ENCODE measurements around the gene ARHGEF6.
A peak's percentile ranks its signal among the peaks of the same experiment; 100 is the strongest.
"Not testable (repeated sequence)": the region's sequence is repeated elsewhere in the genome, so short reads cannot be mapped to it uniquely, and the experiment has no call there.

Gene ARHGEF6

GRCh38 chrX:136780763-136781162 is at the start of gene ARHGEF6:
ARHGEF6 (minus strand) TSS chrX:136780932; CDS start chrX:136780882, 50 bp downstream.
- DNase-seq, result no peak

DNA sequence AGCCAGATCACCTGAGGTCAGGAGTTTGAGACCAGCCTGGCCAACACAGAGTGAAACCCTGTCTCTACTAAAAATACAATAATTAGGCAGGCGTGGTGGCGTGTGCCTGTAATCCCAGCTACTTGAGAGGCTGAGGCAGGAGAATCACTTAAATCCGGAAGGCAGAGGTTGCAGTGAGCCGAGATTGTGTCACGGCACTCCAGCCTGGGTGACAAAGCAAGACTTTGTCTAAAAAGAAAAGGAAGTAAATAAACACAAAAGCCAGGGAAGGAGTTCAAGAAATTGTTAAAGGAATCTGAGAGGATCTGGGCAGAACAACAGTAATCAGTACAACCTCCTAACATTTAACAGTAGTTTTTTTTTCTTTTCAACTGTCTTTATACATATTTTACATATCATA is 48.7 kb upstream of the ARHGEF6 start:
- no peak for DNase-seq

- no peak for DNase-seq
Observed at GRCh38 chrX:136828830-136829229, 48.1 kb upstream of the ARHGEF6 start.

- peak in 2 of 3 experiments; percentile 43 to 57 for DNase-seq
Observed at GRCh38 chrX:136827026-136827425, 46.3 kb upstream of the ARHGEF6 start.

GRCh38 chrX:136825771-136826170 is 45.0 kb upstream of the ARHGEF6 start:
- no peak for DNase-seq

DNA sequence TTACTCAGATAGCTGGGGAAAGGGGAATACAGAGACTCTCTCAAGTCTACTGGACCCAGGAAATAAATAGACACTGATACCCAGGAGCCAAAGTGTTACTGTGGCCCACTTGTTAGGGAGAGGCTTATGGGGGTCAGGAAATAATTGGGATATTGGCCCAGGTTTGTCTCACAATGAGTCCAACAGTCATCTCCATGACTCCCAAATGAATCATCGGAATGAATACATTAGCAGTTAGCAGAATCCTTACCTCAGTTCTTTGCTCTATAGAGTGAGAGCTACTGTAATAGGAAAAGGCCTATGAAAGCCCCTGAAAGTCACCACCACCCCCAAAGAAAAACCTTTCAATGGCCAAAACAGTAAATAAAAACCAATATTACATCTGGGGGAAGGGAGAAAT is 42.4 kb upstream of the ARHGEF6 start:
- DNase-seq, result no peak

- no peak for DNase-seq
Observed at GRCh38 chrX:136822337-136823095, 41.8 kb upstream of the ARHGEF6 start.

DNA sequence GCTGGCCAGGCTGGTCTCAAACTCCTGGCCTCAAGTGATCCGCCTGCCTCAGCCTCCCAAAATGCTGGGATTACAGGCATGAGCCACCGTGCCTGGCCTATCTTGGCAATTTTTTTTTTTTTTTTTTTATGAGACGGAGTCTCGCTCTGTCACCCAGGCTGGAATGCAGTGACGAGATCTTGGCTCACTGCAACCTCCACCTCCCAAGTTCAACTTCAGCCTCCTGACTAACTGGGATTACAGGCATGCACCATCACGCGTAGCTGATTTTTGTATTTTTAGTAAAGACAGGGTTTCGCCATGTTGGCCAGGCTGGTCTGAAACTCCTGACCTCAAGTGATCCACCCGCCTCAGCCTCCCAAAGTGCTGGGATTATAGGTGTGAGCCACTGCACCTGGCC is 39.0 kb upstream of the ARHGEF6 start:
- DNase-seq, result not testable (repeated sequence)

GRCh38 chrX:136819031-136819703 is 38.4 kb upstream of the ARHGEF6 start:
- no peak for DNase-seq

- DNase-seq, result no peak
Observed at GRCh38 chrX:136816975-136817374, 36.2 kb upstream of the ARHGEF6 start.

DNA sequence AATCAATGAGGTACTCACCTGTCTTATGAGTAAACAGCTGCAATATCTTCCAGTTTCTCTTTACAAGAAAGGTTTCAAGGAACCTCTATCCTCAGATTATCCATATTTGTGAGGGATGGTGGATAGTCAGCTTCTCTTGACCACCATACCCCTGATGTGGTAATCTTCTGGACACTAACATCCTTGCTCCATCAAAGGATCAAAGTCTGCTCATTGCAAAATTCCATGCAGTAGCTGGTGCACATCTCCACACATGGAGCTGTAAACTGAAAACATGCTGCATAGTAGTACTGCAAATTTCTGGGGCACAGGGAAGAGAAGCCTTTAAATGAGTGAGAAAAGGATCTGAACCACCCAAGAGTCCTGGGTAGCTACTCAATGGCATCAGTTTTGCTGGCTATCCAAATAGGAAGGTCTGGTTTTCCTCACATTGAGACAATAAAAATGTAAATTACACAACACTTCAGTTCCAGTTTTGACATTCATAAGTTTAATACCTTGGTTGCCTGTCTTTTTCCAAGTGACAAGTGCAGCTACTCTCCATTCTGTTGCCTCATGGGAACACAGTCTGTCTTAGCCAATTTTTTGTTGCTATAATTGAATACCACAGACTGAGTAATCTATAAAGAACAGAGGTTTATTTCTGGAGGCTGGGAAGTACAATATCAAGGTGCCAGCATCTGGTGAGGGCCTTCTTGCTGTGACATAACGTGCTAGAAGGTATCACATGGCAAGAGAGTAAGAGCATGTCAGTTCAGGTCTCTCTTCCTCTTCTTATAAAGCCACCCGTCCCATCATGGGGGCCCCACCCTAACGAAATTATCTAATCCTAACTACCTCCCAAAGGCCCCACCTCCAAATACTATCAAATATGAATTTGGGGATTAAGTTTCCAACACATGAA is 34.4 kb upstream of the ARHGEF6 start:
- no peak for DNase-seq

DNA sequence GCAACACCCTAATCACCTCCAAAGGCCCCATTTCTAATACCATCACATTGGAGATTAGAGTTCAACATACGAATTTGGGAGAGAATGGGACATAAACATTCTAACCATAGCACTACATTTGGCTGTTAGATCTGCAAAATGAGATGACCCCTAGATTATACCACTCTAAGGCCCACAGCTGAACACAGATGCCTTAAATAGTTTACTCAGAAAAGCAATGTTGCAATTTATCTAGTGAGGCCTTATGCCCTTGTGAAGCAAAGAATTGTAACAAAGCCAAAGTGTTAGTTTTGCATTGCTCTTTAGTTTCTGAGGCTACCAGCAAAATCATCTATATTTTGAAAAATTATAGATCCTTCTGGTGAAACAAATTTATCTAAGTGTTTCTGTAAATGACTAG is 31.6 kb upstream of the ARHGEF6 start:
- DNase-seq, result no peak

DNA sequence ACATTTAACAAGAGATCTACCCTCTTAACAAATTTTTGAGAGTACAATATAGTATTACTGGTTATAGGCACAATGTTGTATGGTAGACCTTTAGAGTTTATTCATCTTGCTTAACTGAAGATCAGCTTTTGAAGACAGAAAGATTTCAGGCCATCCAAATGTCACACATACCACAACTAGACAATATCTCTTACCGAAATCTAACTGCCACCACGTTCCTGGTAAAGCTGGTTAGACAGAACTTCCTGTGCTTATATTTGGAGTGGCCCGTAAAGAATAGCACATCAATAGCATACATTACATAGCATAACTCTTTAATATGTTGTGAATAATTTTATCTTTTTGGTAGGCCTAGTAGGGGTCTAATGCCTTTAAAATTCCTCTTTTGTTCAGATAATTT is 29.8 kb upstream of the ARHGEF6 start:
- DNase-seq, result no peak

DNA sequence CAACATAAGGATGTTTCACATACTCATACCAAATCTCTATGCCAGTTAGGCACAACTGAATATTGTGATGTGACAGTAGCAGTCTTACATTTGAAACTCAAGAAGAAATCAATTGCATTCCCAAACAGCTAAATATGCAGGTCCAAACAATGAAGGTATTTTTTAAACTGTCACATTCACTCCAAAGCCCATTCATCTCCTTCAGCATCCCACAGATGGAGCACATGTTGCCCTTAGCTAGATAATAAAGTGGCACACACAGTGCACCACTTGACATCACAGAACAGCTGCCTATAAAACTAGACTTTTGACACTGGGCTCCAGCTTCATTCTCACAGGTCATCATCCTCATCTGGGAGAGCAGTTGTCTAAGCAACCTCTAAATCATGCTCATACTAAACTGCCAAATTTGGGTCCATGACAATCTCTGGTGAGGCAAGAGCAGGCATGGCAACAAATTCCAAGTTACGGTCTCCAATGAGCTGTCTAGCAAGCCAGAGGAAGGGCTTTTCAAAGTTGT is 26.2 kb upstream of the ARHGEF6 start:
- DNase-seq, result no peak

- no peak for DNase-seq
Observed at GRCh38 chrX:136802515-136802914, 21.8 kb upstream of the ARHGEF6 start.

DNA sequence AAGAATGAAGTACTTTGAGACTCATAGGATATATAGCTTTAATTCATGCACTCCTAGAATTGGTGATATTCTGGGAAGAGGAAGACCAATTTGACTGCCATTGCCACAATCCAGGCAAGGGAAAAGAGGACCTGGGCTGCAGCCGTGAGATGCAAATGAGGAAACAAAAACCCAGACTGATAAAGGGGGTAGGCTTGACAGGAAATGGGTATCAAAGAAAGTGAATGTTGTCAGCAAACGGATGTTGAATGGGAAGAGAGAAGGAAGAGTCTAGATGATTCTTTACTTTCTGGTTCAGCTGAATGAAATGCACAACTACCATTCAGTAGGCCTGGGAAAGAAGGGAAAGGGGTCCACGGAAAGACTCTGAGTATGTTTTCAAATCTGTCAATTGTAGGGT is 17.1 kb upstream of the ARHGEF6 start:
- no peak for DNase-seq

DNA sequence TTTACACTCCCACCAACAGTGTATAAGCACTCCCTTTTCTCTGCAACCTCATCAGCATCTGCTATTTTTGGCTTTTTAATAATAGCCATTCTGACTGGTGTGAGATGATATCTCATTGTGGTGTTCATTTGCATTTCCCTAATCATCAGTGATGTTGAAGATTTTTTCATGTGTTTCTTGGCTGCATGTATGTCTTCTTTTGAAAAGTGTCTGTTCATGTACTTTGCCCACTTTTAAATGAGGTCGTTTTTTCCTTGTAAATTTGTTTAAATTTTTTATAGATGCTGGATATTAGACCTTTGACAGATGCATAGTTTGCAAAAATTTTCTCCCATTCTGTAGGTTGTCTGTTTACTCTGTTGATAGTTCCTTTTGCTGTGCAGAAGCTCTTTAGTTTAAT is 14.4 kb upstream of the ARHGEF6 start:
- not testable (repeated sequence) for DNase-seq

- DNase-seq, result not testable (repeated sequence)
Observed at GRCh38 chrX:136794660-136795059, 13.9 kb upstream of the ARHGEF6 start.

- DNase-seq, result peak in 1 of 3 experiments; percentile 14
Observed at GRCh38 chrX:136794080-136794479, 13.3 kb upstream of the ARHGEF6 start.

- DNase-seq, result no peak
Observed at GRCh38 chrX:136789856-136790255, 9.1 kb upstream of the ARHGEF6 start.

- no peak for DNase-seq
Observed at GRCh38 chrX:136784231-136784630, 3.5 kb upstream of the ARHGEF6 start.

DNA sequence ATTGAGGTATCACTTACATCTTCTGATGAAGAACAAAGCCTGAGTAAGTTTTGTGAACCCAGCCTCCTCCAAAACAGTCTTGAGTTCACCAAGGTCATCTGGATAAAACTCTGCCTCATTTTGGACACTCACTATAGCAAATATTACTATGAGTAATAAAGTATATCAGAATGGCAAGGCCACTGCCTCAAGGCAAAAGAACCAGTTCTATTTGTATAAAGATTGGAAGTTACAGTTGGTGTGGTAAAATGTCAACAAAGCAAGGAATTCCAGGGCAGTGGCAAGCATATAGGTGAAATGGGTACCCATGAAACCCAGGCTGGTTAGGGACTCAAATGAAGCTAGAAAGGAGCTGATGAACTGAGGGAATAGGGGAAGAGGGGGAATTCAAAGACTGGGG is 2.4 kb upstream of the ARHGEF6 start:
- no peak for DNase-seq

DNA sequence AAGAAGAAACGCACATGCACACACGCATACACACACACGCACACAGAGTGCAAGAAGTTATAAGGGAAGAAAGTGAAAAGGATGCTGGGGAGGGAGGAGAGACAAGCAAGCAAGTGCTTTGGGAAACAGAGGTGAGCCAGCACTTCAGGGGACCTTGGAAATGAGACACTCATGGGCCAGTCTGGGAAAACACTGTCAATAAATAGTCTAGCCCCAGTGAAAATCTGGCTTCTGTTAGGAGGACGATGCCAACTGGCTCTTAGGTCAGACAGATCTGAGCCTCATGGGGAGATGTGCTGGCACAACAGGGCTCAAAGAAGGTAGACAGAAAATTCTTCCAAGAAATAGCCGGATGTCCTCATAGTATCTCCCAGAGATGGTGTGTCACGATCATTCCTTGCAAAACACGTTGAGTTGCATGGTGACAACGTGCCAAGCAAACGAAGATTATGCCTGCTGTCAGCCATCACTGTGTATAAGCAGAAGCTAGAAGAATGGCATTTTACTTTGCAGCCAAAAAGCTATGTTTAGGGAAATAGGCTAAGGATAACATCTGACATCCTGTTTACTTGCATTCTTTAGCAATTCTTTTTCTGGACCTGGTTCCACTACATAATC is 557 bp upstream of the ARHGEF6 start:
- no peak for DNase-seq

Measured in NCI-H1417 (cell line).